GM10266 (cell line): ENCODE data around the gene ALK.

ENCODE experiments used
- DNase-seq: peaks from one replicate; pipeline ENCODE4 v3.0.0; 2012; ENCODE audit errors: extremely low spot score
- TF ChIP-seq, protein P1 (sequence below): IDR thresholded peaks from 2 replicates; pipeline ENCODE4 v1.5.1; 2012; ENCODE audit warnings: mild to moderate bottlenecking, low read depth; ENCODE audit not compliant: control insufficient read depth, insufficient read depth; ENCODE audit errors: missing control alignments

The ALK gene

DNA sequence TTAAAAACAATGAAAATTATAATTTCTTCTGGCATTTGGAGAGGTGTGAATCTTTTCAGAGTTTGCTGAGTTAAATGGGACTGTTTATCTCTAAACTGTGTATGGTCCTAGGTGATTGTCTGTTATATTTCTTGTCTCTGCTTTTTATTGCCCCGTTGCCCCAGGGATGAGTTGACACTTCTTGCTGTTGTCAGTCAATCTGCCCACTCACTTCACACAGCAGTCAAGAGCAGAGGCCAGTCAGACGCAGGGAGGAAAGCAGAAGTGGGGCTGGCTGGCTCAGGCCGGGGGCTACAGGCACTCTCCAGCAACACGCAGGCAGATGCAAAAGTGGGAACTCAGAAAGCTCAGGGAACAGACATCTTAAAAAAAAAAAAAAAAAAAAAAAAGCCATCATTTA is 441.0 kb downstream of the ALK start:
- TF ChIP-seq, protein P1, sequence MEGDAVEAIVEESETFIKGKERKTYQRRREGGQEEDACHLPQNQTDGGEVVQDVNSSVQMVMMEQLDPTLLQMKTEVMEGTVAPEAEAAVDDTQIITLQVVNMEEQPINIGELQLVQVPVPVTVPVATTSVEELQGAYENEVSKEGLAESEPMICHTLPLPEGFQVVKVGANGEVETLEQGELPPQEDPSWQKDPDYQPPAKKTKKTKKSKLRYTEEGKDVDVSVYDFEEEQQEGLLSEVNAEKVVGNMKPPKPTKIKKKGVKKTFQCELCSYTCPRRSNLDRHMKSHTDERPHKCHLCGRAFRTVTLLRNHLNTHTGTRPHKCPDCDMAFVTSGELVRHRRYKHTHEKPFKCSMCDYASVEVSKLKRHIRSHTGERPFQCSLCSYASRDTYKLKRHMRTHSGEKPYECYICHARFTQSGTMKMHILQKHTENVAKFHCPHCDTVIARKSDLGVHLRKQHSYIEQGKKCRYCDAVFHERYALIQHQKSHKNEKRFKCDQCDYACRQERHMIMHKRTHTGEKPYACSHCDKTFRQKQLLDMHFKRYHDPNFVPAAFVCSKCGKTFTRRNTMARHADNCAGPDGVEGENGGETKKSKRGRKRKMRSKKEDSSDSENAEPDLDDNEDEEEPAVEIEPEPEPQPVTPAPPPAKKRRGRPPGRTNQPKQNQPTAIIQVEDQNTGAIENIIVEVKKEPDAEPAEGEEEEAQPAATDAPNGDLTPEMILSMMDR, result no peak
- no peak for DNase-seq

DNA sequence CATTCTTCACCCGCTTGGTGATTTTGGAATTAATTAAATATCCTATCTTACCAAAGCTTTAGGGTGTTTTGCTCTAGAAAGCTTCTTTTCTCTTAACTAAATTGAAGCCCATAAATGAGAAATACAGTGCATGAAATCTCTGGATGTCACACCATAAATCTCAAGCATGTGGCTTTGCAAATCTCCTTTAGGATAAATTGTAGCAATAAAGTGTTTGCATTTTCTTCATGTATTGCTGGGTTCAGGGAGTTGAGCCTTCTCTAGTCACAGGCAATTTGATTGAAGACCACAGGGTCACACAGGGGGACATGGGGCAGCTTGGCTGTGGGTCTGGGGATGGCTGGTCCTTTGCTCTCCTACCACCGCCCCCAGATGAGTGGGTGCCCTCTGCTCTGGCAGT is 442.0 kb downstream of the ALK start:
- TF ChIP-seq, protein P1, result no peak
- DNase-seq, result no peak

DNA sequence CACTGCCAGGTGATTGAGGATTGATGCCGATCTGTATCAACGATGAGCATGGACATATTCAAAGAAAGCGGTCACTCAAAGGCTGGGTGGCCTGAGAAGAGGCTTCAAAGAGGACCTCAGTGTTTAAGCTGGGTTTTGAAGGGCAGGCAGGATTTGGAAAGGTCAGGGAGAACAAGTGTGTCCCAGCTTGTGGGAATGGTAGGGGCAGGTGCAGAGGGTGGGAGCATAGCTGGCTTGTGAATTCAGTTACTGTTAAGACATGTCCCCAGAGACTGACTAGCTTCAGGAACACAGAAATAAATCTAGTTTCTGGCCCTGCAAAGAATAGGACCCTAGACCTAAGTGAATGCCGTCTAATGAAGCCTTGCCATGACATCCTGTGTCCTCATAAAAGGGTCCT is 442.7 kb downstream of the ALK start:
- DNase-seq, result no peak
- TF ChIP-seq, protein P1, result no peak

DNA sequence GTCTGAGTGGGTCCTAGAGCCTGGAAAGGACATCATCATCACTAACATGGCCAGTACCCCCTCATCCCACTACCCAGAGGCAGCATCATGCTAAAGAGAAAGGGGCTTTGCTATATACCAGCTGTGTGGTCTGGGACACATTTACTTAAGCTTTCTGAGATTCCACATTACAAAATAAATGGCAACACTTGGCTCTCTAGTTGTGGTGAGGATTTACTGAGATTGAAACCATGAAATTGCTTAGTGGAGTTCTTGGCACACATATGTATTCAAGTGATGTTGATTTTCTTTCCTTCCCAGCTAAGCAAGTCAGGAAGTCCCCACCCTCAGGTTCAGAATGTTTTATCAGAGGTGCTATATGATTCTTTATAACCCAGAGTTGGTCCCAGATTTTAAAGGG is 444.2 kb downstream of the ALK start:
- DNase-seq, result no peak
- TF ChIP-seq, protein P1, result no peak

DNA sequence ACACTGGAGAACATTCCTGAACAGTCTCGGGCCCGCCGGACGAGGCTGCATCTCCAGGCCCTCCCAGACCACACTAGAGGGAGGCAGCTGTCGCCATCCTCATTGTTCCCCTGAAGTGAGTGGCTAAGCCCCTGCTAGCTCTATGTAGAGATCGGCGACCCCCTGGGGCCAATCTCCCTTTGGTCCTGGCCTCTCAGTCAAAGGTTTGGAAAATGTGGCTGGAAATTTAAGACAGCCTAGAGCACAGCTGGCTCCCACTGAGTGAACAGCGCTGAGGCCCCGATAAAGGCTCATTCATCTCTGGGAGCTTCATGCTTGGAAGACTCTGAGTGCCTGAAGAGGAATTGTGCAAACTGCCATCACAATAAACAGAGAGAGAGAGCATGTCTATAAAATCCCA is 445.9 kb downstream of the ALK start:
- DNase-seq, result no peak
- TF ChIP-seq, protein P1, result no peak

DNA sequence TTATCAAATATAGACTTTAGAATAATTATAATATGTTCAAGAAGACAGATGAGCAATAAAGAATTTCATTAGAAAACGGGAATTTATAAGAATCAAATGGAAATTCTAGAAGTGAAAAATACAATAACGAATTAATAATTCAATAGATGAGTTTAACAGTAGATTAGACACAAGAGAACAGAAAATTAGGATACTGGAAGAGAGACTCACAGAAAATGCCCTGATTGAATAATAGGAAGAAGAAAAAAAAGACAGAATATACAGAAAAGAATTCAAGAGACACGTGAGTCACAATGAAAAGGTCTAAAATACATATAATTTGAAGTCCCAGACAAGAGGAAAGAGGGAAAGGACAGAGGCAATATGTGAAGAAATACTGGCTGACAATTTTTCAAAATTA is 451.4 kb downstream of the ALK start:
- no peak for DNase-seq
- TF ChIP-seq, protein P1, result no peak

DNA sequence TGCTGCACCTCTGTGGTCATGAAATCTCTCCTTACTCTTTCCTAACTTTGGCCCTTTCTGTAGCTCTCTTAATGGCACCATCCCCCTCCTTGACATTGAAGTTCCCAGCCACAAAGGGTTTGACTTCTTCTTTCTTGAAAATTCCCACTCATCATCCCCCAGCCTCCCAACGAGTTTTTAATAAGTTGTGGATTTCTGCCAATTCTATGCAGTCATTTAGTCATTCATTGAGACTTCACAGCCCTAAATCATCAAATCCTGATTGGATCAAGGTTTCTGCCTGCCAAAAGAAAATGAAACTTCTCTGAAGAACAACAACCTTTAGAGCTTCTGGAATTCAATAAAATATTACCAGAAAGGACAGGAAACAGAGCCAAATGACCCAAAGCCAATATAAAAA is 451.9 kb downstream of the ALK start:
- no peak for DNase-seq
- TF ChIP-seq, protein P1, result no peak
